ACHN (cell line): ENCODE results near the gene ADD2.

Experiments
- DNase-seq: peaks from one replicate; pipeline ENCODE4 v3.0.0-alpha.2; 2015
- in situ Hi-C: cut with HindIII; loops from 2 replicates; pipeline ENCODE4 v1.10.0; 2017; ENCODE audit warnings: low sequenced_read_pairs, low pct_ligation_motif_present, low pct_unique_long_range_greater_than_20kb

ADD2 gene

DNA sequence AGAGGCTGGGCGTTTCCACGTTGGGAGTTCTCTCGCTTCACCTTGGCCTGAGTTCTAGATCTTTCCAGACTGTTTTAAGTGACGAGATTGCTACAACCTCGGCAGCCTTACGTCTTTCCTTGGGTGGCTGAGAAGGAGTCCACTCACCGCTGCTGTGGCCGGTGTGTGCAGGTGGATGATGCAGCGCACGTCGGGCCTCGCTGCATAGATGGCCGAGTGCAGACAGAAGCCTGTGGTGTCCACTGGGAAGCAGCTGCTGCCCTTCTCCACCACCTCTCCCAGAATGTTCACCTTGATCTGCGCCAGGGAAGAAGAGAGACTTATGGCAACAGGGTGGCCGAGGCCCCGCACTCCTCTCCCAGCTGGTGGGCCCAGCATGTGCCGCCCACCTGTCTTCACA, 75.7 kb downstream of the ADD2 start:
- DNase-seq = no peak
- in situ Hi-C loops = loop anchor here (25.0 kb wide), 1 partner anchor 95 kb away; the partner anchor contains the start of gene FIGLA

- in situ Hi-C loops = loop anchor here (25.0 kb wide), 1 partner anchor 96 kb away; the partner anchor contains the start of gene FIGLA
- no peak for DNase-seq
Measured at GRCh38 chr2:70691497-70692140, 76.4 kb downstream of the ADD2 start.

GRCh38 chr2:70690846-70691245, 77.2 kb downstream of the ADD2 start:
- no peak for DNase-seq
- in situ Hi-C loops = loop anchor here (25.0 kb wide), 1 partner anchor 96 kb away; the partner anchor contains the start of gene FIGLA

DNA sequence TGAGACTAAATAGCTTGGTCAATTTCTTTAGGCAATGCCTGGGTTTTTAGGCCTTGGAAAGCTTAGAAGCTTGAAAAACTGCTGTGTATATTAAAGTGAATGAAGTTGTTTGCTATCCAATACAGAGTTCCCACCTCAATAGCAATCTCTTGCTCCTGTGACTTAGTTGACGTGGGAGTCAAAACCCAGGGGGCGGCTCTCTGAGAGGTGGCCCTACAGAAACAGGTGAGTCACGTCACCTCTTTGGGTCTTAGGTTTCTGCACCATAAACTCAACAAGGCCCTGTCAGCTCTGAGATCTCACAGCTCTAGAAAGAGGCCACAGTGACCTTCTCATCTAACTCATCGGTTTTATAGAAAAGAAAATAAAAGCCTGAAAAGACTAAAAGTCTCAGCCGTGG, 79.6 kb downstream of the ADD2 start:
- in situ Hi-C loops = loop anchor here (25.0 kb wide), 1 partner anchor 99 kb away; the partner anchor contains the start of gene FIGLA
- no peak for DNase-seq

DNA sequence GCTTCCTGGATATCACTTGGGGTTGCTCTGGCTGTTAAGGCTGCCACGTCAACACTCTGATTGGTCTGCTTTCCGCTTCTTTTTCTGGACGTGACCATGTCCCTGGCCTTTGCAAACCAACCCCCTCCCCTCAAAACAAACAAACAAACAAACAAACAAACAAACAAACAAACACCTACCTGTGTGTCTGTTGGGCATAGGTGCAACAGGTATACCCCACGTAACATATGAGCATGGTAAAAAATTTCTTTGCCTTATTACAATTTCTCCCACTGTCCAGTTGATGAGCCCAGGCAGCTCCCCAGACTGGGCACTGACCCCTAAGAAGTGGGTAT, 80.6 kb downstream of the ADD2 start:
- DNase-seq = no peak
- in situ Hi-C loops = loop anchor here (25.0 kb wide), 1 partner anchor 100 kb away; the partner anchor contains the start of gene FIGLA

DNA sequence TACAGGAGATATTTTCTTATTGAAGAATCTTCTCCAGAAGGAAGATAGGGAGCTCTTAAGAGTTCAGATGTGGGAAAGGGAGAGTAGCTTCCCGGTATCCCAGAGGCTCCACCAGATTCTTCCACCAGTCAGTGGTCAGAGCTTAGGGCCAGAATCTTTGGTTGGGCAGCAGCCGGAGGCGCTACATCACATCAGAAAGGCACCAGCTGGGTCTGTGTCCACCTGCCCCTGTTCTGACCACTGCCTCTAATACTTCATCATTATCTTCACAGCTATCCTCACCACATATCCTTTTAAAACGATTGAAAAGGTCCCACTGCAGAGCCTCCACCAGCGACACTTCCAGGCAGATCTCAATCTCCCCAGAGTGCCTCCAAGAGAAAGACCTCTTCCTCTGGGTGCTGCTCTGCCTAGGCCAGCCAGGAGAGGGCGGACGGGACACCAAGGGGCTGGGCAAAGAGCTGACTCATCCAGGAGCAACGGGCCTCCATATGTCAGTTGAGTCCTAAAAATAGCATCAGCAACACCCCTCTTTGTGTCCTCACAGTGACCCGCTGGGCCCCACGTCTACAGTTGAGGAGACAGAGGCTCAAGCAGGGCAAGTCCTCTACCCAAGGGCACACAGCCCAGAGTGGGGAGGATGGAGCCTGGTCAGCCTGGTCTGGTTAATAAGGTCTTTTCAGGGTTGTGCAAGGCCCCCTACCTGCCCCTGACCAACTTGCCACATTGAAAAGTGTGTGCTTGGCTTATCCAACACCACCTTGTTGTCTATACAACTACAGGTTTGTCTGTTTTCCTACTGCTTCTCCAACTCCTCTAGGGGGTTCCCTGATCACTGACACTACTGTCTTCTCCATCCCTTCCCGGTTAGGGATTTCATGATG, 81.2 kb downstream of the ADD2 start:
- peak; percentile 71 for DNase-seq
- in situ Hi-C loops = loop anchor here (25.0 kb wide), 1 partner anchor 100 kb away; the partner anchor contains the start of gene FIGLA

GRCh38 chr2:70685771-70686171, 82.2 kb downstream of the ADD2 start:
- in situ Hi-C loops = loop anchor here (25.0 kb wide), 1 partner anchor 102 kb away; the partner anchor contains the start of gene FIGLA
- DNase-seq = no peak

- no peak for DNase-seq
- in situ Hi-C loops = loop anchor here (25.0 kb wide), 1 partner anchor 102 kb away; the partner anchor contains the start of gene FIGLA
Measured at GRCh38 chr2:70684846-70685622, 83.0 kb downstream of the ADD2 start.

DNA sequence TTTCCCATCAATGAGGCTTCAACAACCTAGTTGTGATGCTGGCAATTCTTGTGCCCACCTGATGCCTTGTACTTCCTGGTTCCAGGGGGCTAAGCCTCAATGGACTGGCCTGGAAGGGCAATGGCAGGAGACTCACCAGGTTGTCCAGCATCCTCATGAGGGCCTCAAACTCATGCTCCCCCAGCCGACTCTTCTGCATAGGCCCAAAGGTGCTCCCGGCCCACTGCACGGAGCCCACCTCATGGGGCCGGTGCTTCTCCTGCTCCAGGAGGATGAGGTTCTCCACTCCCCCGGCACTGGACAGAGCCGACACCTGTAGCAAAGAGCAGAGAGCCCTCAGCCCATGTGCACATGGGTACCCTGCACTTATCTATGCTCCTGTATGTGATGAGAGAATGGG, 84.5 kb downstream of the ADD2 start:
- no peak for DNase-seq
- in situ Hi-C loops = loop anchor here (25.0 kb wide), 1 partner anchor 104 kb away; the partner anchor contains the start of gene FIGLA

DNA sequence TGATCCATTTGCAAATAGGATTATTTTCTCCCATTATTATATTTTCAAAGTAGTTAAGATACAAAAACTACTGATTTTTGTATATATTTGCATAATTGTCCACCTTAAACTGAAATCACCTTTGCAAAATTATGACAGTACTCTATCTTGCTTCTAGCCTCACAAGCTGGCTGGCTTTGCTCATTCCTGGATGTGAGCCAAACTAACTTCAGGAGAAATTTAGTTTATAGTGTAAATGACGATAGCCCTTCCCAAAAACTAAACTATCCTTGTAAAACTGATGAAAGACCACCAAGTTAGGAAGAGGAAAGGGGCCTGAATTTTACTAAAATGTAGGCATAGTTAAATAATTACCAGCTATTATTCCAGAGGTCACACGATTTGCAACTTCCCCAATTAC, 87.3 kb downstream of the ADD2 start:
- no peak for DNase-seq
- in situ Hi-C loops = loop anchor here (25.0 kb wide), 1 partner anchor 107 kb away; the partner anchor contains the start of gene FIGLA

GRCh38 chr2:70679259-70679658, 88.7 kb downstream of the ADD2 start:
- in situ Hi-C loops = loop anchor here (25.0 kb wide), 1 partner anchor 108 kb away; the partner anchor contains the start of gene FIGLA

DNA sequence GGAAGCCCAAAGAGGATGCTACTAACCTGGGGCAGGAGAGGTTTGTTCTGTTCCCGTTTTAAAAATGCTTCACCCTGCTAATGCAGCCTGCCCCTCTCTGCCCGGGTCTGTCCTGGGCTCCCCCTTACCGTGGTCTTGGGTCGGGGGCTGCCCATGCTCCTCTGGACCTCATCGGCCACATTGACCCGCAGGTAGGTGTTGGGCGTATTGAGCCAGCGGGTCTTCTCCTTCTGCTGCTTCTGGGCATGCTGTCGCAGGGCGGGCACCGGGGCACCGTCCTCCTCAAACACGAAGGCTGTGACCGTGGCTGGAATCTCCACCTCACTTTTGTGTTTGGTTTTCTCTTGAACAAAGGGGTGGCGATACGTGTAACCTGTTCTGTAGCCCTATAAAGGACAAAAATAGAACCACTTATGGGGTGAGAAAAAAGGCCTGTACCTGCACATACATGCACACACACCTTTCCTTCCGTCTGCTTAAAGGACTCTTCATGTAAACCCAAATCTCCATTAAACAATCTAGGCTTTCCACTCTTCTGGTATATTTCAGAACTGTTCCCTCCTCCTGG, 89.3 kb downstream of the ADD2 start:
- in situ Hi-C loops = loop anchor here (25.0 kb wide), 1 partner anchor 109 kb away; the partner anchor contains the start of gene FIGLA

More at GRCh38 chr2:70679259-70679658, 88.7 kb downstream of the ADD2 start:
- DNase-seq = no peak

GRCh38 chr2:70676301-70677035, 91.5 kb downstream of the ADD2 start:
- no peak for DNase-seq
- in situ Hi-C loops = loop anchor here (25.0 kb wide), 1 partner anchor 111 kb away; the partner anchor contains the start of gene FIGLA

More for the DNA sequence above, 89.3 kb downstream of the ADD2 start:
- no peak for DNase-seq

- in situ Hi-C loops = loop anchor here (25.0 kb wide), 1 partner anchor 111 kb away; the partner anchor contains the start of gene FIGLA
- DNase-seq = no peak
Measured at GRCh38 chr2:70675862-70676261, 92.1 kb downstream of the ADD2 start.

DNA sequence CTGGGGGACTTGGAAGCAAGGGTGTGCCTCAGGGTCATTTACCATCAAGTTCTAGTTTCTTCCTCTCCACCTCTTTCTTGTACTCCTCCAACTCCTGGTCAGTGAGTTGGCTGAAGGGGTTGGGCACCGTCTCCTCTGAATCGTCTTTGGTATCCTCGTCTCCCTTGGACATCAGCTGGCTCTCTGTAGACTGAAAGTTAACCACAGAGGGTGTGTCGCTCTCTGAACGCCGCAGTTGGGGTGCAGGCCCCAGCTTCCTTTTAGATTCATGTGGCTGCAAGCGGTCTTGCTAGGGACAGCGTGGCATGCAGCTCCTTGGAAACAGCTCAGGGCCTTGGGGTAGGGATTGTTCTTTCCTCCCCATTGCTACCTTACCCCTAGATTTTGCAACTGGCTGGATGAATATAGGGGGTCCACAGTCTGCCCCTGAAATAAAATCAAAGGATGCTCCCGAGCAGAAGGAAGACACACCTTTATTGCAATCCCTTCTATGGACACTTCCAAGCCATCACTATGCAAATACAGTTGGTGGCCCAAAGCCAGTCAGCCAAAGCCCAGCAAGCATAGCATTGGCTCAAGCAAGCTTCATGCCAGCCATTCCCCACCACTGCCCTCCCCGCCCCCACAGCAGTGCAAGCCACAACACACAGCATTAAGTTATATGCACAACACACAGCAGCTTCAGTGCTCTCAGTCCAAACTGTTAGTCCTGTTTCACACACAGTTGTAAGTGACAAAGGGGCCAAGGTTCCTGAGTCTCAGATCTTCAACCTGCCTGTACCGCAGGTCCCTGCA, 93.2 kb downstream of the ADD2 start:
- no peak for DNase-seq
- in situ Hi-C loops = loop anchor here (25.0 kb wide), 1 partner anchor 112 kb away; the partner anchor contains the start of gene FIGLA

GRCh38 chr2:70673041-70673647, 94.9 kb downstream of the ADD2 start:
- DNase-seq = no peak
- in situ Hi-C loops = no loop called here
